Lung (tissue), 12 donors: ENCODE data around the gene OR6N1. TPM values are rescaled to one million over a fixed set of nuclear protein-coding genes. Genes with fewer than 3 reads are reported as not detected.
A peak's percentile ranks its signal among the peaks of the same experiment; 100 is the strongest.

Experiments
- ATAC-seq: fragments of 200-7000 bp; cut with Tn5 transposase; one replicate; pipeline ENCODE4 v1.9.1; 2020; ENCODE audit warnings: moderate number of reproducible peaks; ENCODE audit not compliant: insufficient read depth, low FRiP score
- DNase-seq, 3 donors: peaks; one replicate each; pipeline ENCODE4 v3.0.0-alpha.2; 2013 to 2017
- H3K27ac ChIP-seq, 2 donors: one replicate each; pipeline ENCODE4 v1.5.1; 2013; ENCODE audit warnings: mild to moderate bottlenecking in 2 of 2, moderate library complexity in 2 of 2, control low read depth in 1 of 2, inconsistent platforms in 1 of 2, low read depth in 1 of 2, low read length in 1 of 2
- H3K27me3 ChIP-seq, 3 donors: one replicate each; pipeline ENCODE4 v1.5.1; 2013; ENCODE audit warnings: low read length in 2 of 3; ENCODE audit not compliant: control insufficient read depth in 3 of 3, insufficient read depth in 3 of 3
- H3K36me3 ChIP-seq, 4 donors: one replicate each; pipeline ENCODE4 v1.5.1; 2013; ENCODE audit warnings: low read length in 4 of 4, mild to moderate bottlenecking in 1 of 4, moderate library complexity in 1 of 4; ENCODE audit not compliant: control insufficient read depth in 4 of 4, insufficient read depth in 4 of 4
- H3K4me1 ChIP-seq, 5 donors: one replicate each; pipeline ENCODE4 v1.5.1; 2013; ENCODE audit warnings: low read length in 5 of 5, mild to moderate bottlenecking in 2 of 5, moderate library complexity in 1 of 5; ENCODE audit not compliant: control insufficient read depth in 5 of 5, insufficient read depth in 5 of 5
- H3K4me3 ChIP-seq: one replicate; pipeline ENCODE4 v1.5.1; 2013; ENCODE audit warnings: mild to moderate bottlenecking, control low read depth, moderate library complexity
- H3K9ac ChIP-seq, 2 donors: one replicate each; pipeline ENCODE4 v1.5.1; 2013; ENCODE audit warnings: low read length in 2 of 2, control low read depth in 1 of 2; ENCODE audit not compliant: insufficient read depth in 1 of 2
- H3K9me3 ChIP-seq, 4 donors: one replicate each; pipeline ENCODE4 v1.5.1; 2013; ENCODE audit warnings: low read length in 3 of 4, mild to moderate bottlenecking in 1 of 4, moderate library complexity in 1 of 4; ENCODE audit not compliant: control insufficient read depth in 4 of 4, insufficient read depth in 3 of 4
- CTCF ChIP-seq: IDR thresholded peaks from 2 replicates; pipeline ENCODE4 v1.5.1; 2012; ENCODE audit warnings: mild to moderate bottlenecking; ENCODE audit errors: control extremely low read depth, extremely low read depth
- WGBS, 2 donors: extraction: QIAGEN DNeasy Blood & Tissue Kit; methylation state at CpG; one replicate each; pipeline ENCODE4 v1.1.7; 2013; 5-methylcytosine and 5-hydroxymethylcytosine counted together
- polyA plus RNA-seq, 2 donors: library from polyadenylated mRNA; stranded (reverse); fragments of 200-250 nt; gene quantifications; one replicate each; pipeline ENCODE4 v1.2.1, GENCODE V29; 2013
- total RNA-seq, 2 donors: library from RNA; depleted of rRNA in 1 of 2; stranded (reverse); fragments of >200 nt in 1 of 2; gene quantifications; one replicate each; pipeline ENCODE4 v1.2.1, GENCODE V29; 2014 to 2021
- donor health status: control.
- donor health status: control.
- donor health status: Bipolar disorder and iron deficiency.
- donor health status: healthy.
- donor health status: DM: yes; HTN: yes; CAD: no.

OR6N1 gene
- total and polyA plus RNA-seq, 4 donors: 0.80 to 8.7 TPM; not detected in 2

DNA sequence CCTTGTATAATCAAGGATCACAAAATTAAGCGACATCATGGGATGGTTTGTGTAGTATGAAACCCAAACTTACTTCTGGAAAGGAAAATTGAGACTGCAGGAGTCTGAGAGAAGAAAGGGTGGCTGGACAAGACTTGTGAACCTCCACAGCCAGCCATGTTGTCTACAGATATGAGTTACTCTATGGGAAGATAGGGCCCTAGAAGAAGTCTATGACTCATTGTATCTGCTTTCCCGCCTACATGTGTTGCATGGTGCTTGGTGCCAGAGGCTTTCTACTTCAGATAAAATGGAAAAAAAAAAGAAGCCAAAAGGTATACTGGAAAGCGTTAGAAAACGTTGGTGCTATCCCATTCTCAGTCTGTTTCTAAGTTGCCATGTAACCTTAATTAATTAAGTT, 27.7 kb upstream of the OR6N1 start:
- H3K4me3 ChIP-seq: no peak overlapping the region
- H3K4me1 ChIP-seq: no peaks in the 10 kb centered on the region
- no peaks in the 10 kb centered on the region for H3K9me3 ChIP-seq
- no peak overlapping the region for H3K27ac ChIP-seq
- no peak for TF ChIP-seq CTCF
- no peak for DNase-seq
- no peak for ATAC-seq
- 82 to 86% methylated on average over 4 of the region's 4 CpGs for WGBS, 2 donors
- H3K9ac ChIP-seq: no peak overlapping the region
- no peaks in the 10 kb centered on the region for H3K27me3 ChIP-seq
- H3K36me3 ChIP-seq: no peaks in the 10 kb centered on the region

DNA sequence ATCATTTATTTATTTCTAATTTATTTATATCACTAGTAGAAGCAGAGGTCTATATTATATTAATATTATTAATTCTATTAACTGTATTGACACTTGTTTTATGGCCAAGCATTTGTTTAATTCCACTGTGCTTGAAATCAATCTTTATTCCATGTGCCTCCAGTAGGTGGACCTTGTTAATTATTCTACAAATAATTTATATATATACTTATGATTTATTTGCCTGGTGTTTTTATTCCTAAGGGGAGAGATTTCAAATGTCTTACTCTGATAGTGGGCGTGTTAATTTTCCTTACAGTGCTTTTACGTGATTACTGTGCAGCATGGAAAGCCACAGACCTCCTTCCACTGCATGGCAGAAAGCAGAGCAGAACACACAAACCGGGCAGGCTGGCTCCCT, 26.5 kb upstream of the OR6N1 start:
- Histone ChIP-seq H3K27me3 (no peaks in the 10 kb centered on the region), H3K27ac (no peak overlapping the region), H3K9me3 (no peaks in the 10 kb centered on the region), H3K9ac (no peak overlapping the region), H3K4me3 (no peak overlapping the region), H3K36me3 (no peaks in the 10 kb centered on the region), H3K4me1 (no peaks in the 10 kb centered on the region)
- ATAC-seq (no peak), DNase-seq (no peak)
- no peak for TF ChIP-seq CTCF
- 74 to 83% methylated on average over 3 of the region's 3 CpGs for WGBS, 2 donors

GRCh38 chr1:158794247-158794646, 22.3 kb upstream of the OR6N1 start:
- no peak for DNase-seq
- H3K4me1 ChIP-seq: no peaks in the 10 kb centered on the region
- ATAC-seq: no peak
- H3K4me3 ChIP-seq: no peak overlapping the region
- no peaks in the 10 kb centered on the region for H3K27me3 ChIP-seq
- no peak overlapping the region for H3K27ac ChIP-seq
- H3K36me3 ChIP-seq: no peaks in the 10 kb centered on the region
- no peak for TF ChIP-seq CTCF
- WGBS, 2 donors: 75 to 78% methylated on average over 6 of the region's 6 CpGs
- peaks cover 0 to 2% (median 0%) of the 10 kb centered on the region in 4 donors for H3K9me3 ChIP-seq
- H3K9ac ChIP-seq: no peak overlapping the region

DNA sequence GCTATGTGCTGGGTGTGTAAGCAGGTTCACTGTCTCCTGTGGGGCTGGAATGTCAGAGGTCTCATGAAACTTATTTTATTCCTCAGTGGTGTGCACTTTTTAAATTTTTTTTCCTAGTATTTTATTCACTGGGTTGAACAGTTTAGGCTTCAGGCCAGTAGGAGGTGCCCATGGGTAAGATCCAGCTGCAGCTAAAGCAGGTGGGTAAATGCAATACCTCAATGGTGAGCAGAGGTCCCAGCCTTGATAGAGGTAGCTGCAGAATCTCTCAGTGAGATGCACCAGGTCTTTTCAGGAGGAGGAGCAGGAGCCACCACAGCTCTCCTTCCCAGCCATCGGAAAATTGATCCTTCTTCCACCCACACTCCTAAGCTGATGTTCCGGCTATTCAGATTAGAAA, 21.6 kb upstream of the OR6N1 start:
- H3K9ac ChIP-seq: no peak overlapping the region
- peaks cover 0 to 2% (median 0%) of the 10 kb centered on the region in 4 donors for H3K9me3 ChIP-seq
- DNase-seq: no peak
- no peaks in the 10 kb centered on the region for H3K4me1 ChIP-seq
- no peak overlapping the region for H3K27ac ChIP-seq
- WGBS, 2 donors: 83 to 87% methylated on average over 2 of the region's 2 CpGs
- no peak for ATAC-seq
- H3K4me3 ChIP-seq: no peak overlapping the region
- TF ChIP-seq CTCF: peak; percentile 6
- no peaks in the 10 kb centered on the region for H3K36me3 ChIP-seq
- H3K27me3 ChIP-seq: no peaks in the 10 kb centered on the region
